Loucy (cell line): ENCODE results near the gene IRAK4.

ENCODE experiments used
- EZH2phosphoT487 ChIP-seq: fragments of 200-600 bp; IDR thresholded peaks from 2 replicates; pipeline ENCODE4 v1.6.1; 2018; ENCODE audit warnings: antibody characterized with exemption, mild to moderate bottlenecking, moderate library complexity, borderline replicate concordance
- TF ChIP-seq, protein P1 (sequence below): fragments of 200-600 bp; sonication (generic); conservative IDR thresholded peaks from 2 replicates; pipeline ENCODE4 v1.5.1; 2014; ENCODE audit warnings: mild to moderate bottlenecking, antibody characterized with exemption, low read length

DNA sequence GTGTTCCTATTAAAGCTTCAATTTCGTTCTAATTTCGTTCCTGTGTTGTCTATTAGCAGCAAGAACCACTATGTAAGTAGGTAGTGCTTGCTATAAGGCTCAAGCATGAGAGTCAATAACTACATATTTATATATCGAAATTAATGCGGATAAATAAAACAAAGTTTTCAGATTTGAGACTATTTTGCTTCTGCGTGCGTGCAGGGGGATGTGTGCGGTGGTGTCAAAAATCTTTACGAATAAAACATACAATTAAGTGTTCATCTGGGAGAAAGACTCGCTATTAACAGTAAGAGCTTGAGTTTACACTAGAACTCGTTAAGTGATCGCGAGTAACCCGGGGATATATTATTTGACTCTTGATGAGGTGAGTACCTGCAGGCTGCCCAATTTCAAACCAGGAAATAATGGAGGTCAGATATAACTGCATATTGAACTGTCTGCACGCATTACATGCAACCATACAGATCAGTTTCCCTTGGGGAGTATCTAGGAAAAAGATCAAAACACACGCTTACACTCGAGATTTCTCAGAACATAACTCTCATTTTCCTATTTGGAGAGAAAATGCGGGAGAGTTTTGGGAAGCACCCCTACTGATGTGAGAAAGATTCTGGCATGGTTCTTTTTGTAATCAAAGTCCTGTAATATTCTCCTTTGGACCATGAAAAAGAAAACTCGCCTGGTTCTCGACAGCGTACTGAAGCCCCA, 46.6 kb downstream of the IRAK4 start:
- TF ChIP-seq, protein P1, sequence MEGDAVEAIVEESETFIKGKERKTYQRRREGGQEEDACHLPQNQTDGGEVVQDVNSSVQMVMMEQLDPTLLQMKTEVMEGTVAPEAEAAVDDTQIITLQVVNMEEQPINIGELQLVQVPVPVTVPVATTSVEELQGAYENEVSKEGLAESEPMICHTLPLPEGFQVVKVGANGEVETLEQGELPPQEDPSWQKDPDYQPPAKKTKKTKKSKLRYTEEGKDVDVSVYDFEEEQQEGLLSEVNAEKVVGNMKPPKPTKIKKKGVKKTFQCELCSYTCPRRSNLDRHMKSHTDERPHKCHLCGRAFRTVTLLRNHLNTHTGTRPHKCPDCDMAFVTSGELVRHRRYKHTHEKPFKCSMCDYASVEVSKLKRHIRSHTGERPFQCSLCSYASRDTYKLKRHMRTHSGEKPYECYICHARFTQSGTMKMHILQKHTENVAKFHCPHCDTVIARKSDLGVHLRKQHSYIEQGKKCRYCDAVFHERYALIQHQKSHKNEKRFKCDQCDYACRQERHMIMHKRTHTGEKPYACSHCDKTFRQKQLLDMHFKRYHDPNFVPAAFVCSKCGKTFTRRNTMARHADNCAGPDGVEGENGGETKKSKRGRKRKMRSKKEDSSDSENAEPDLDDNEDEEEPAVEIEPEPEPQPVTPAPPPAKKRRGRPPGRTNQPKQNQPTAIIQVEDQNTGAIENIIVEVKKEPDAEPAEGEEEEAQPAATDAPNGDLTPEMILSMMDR: no peak; the same call in 1 of the 2 replicates
- no peak for TF ChIP-seq EZH2phosphoT487
